Activated CD4-positive, alpha-beta T cell treated with anti-CD3 and anti-CD28 coated beads, Interleukin-2, amount 50 U/mL, for 16 hours (primary cell): Measurements from ENCODE around the gene NEK10.
"Not testable (repeated sequence)": the region's sequence is repeated elsewhere in the genome, so short reads cannot be mapped to it uniquely, and the experiment has no call there.

ENCODE experiments used
- DNase-seq: peaks from one replicate; pipeline ENCODE4 v3.0.0-alpha.2; 2020

The NEK10 gene

GRCh38 chr3:27312044-27312668 is 57.0 kb downstream of the NEK10 start:
- DNase-seq = peak; percentile 64

- DNase-seq = no peak
Measured at GRCh38 chr3:27311400-27311799, 57.8 kb downstream of the NEK10 start.

GRCh38 chr3:27310688-27311087 is 58.5 kb downstream of the NEK10 start:
- DNase-seq = no peak

- no peak for DNase-seq
Measured at GRCh38 chr3:27307566-27307965, 61.6 kb downstream of the NEK10 start.

GRCh38 chr3:27302891-27303290 is 66.3 kb downstream of the NEK10 start:
- DNase-seq = no peak

GRCh38 chr3:27298981-27299380 is 70.2 kb downstream of the NEK10 start:
- DNase-seq = not testable (repeated sequence)

GRCh38 chr3:27293939-27294338 is 75.2 kb downstream of the NEK10 start:
- DNase-seq = no peak

- DNase-seq = no peak
Measured at GRCh38 chr3:27290760-27291159, 78.4 kb downstream of the NEK10 start.

- DNase-seq = no peak
Measured at GRCh38 chr3:27289769-27290413, 79.3 kb downstream of the NEK10 start.

- no peak for DNase-seq
Measured at GRCh38 chr3:27287052-27287451, 82.1 kb downstream of the NEK10 start.

GRCh38 chr3:27286467-27286866 is 82.7 kb downstream of the NEK10 start:
- DNase-seq = not testable (repeated sequence)

- no peak for DNase-seq
Measured at GRCh38 chr3:27285668-27286067, 83.5 kb downstream of the NEK10 start.

GRCh38 chr3:27281671-27282150 is 87.5 kb downstream of the NEK10 start:
- no peak for DNase-seq

GRCh38 chr3:27279123-27279522 is 90.1 kb downstream of the NEK10 start:
- no peak for DNase-seq

GRCh38 chr3:27278383-27279055 is 90.7 kb downstream of the NEK10 start:
- DNase-seq = no peak

GRCh38 chr3:27275441-27275990 is 93.7 kb downstream of the NEK10 start:
- no peak for DNase-seq

GRCh38 chr3:27271890-27272289 is 97.3 kb downstream of the NEK10 start:
- no peak for DNase-seq

GRCh38 chr3:27254896-27255295 is 114.3 kb downstream of the NEK10 start:
- no peak for DNase-seq

GRCh38 chr3:27253831-27254230 is 115.4 kb downstream of the NEK10 start:
- peak; percentile 46 for DNase-seq

- DNase-seq = no peak
Measured at GRCh38 chr3:27253391-27253790, 115.8 kb downstream of the NEK10 start.

GRCh38 chr3:27252646-27253045 is 116.5 kb downstream of the NEK10 start:
- no peak for DNase-seq

GRCh38 chr3:27244374-27244773 is 124.8 kb downstream of the NEK10 start:
- DNase-seq = no peak

- DNase-seq = no peak
Measured at GRCh38 chr3:27239951-27240350, 129.2 kb downstream of the NEK10 start.

GRCh38 chr3:27228805-27229204 is 140.4 kb downstream of the NEK10 start:
- DNase-seq = no peak
